ENCODE measurements around the gene ZFAND5.

Gene ZFAND5

GRCh38 chr9:72363908-72364678 lies 915 bp downstream of the ZFAND5 start:
- TF ChIP-seq CTCF (IDR thresholded peaks at IDR 0.05; ENCODE audit: control insufficient read depth, insufficient read depth, low read depth, low read length, missing control alignments), result no peak
- DNase-seq (ENCODE audit: low read depth), result no peak

GRCh38 chr9:72363236-72363635 lies 1.8 kb downstream of the ZFAND5 start:
- DNase-seq (ENCODE audit: low read depth), result no peak
- TF ChIP-seq CTCF (IDR thresholded peaks at IDR 0.05; ENCODE audit: control insufficient read depth, insufficient read depth, low read depth, low read length, missing control alignments), result no peak
- H3K4me3 ChIP-seq (ENCODE audit: control insufficient read depth, low read depth, low read length), result peak overlapping the region; percentile 84

More at GRCh38 chr9:72363908-72364678, 915 bp downstream of the ZFAND5 start:
- H3K4me3 ChIP-seq (ENCODE audit: control insufficient read depth, low read depth, low read length), result peak overlapping the region; percentile 84

- TF ChIP-seq CTCF (IDR thresholded peaks at IDR 0.05; ENCODE audit: control insufficient read depth, insufficient read depth, low read depth, low read length, missing control alignments), result no peak
- H3K4me3 ChIP-seq (ENCODE audit: control insufficient read depth, low read depth, low read length), result peak overlapping the region; percentile 84
- peak; percentile 70 for DNase-seq (ENCODE audit: low read depth)
Measured at GRCh38 chr9:72362680-72363139, 2.3 kb downstream of the ZFAND5 start.

- no peak for TF ChIP-seq CTCF (IDR thresholded peaks at IDR 0.05; ENCODE audit: control insufficient read depth, insufficient read depth, low read depth, low read length, missing control alignments)
- DNase-seq (ENCODE audit: low read depth), result no peak
- peak overlapping the region; percentile 84 for H3K4me3 ChIP-seq (ENCODE audit: control insufficient read depth, low read depth, low read length)
Measured at GRCh38 chr9:72362118-72362531, 2.9 kb downstream of the ZFAND5 start.

- no peak for TF ChIP-seq CTCF (IDR thresholded peaks at IDR 0.05; ENCODE audit: control insufficient read depth, insufficient read depth, low read depth, low read length, missing control alignments)
- H3K4me3 ChIP-seq (ENCODE audit: control insufficient read depth, low read depth, low read length), result peak overlapping the region; percentile 84
- no peak for DNase-seq (ENCODE audit: low read depth)
Measured at GRCh38 chr9:72361217-72361616, 3.8 kb downstream of the ZFAND5 start.

GRCh38 chr9:72360324-72360723 lies 4.7 kb downstream of the ZFAND5 start:
- DNase-seq (ENCODE audit: low read depth), result no peak
- no peak for TF ChIP-seq CTCF (IDR thresholded peaks at IDR 0.05; ENCODE audit: control insufficient read depth, insufficient read depth, low read depth, low read length, missing control alignments)
- peak overlapping the region; percentile 84 for H3K4me3 ChIP-seq (ENCODE audit: control insufficient read depth, low read depth, low read length)
